MCF 10A (cell line): Measurements from ENCODE around the gene HAP1. TPM values are rescaled to one million over a fixed set of nuclear protein-coding genes. Genes with fewer than 3 reads are reported as not detected.

ENCODE experiments used
- BruUV-seq: library from RNA; stranded (reverse); fragments of 400-500 nt; replicated peaks from 2 replicates; lab custom pipeline; 2021; lab: Mats Ljungman, UMichigan
- CTCF ChIA-PET: fragments of 300-600 bp; sonication (Branson Sonifier 250); formaldehyde crosslinking; extraction: SDS; loops from one replicate; lab custom pipeline; 2021; ENCODE audit warnings: antibody characterized with exemption, inconsistent platforms; lab: Yijun Ruan, JAX
- POLR2A ChIA-PET: fragments of 300-600, 350-650 bp; sonication (Branson Sonifier 250); formaldehyde crosslinking; extraction: SDS; loops from one replicate; lab custom pipeline; 2020; ENCODE audit warnings: antibody characterized with exemption, inconsistent platforms; lab: Yijun Ruan, JAX
- DNase-seq: peaks from one replicate; pipeline ENCODE4 v3.0.0-alpha.2; 2018; ENCODE audit not compliant: unreplicated experiment
- H3K27ac Mint-ChIP-seq: one replicate; pipeline ENCODE4 v1.8.0; 2022; ENCODE audit warnings: mild to moderate bottlenecking, low read depth, mixed read lengths; ENCODE audit not compliant: unreplicated experiment
- H3K27me3 Mint-ChIP-seq: one replicate; pipeline ENCODE4 v1.8.0; 2022; ENCODE audit warnings: mixed read lengths; ENCODE audit not compliant: insufficient read depth, unreplicated experiment
- H3K36me3 Mint-ChIP-seq: one replicate; pipeline ENCODE4 v1.8.0; 2022; ENCODE audit warnings: mild to moderate bottlenecking, moderate library complexity, mixed read lengths; ENCODE audit not compliant: insufficient read depth, unreplicated experiment
- H3K4me1 Mint-ChIP-seq: one replicate; pipeline ENCODE4 v1.8.0; 2022; ENCODE audit warnings: mixed read lengths; ENCODE audit not compliant: insufficient read depth, unreplicated experiment
- H3K4me3 Mint-ChIP-seq: one replicate; pipeline ENCODE4 v1.8.0; 2022; ENCODE audit warnings: mild to moderate bottlenecking, moderate library complexity, mixed read lengths; ENCODE audit not compliant: unreplicated experiment
- H3K9me3 Mint-ChIP-seq: one replicate; pipeline ENCODE4 v1.8.0; 2022; ENCODE audit warnings: mixed read lengths; ENCODE audit not compliant: unreplicated experiment
- CTCF ChIP-seq: fragments of 200-600 bp; IDR thresholded peaks from one replicate; pipeline ENCODE4 v1.8.0; 2022; ENCODE audit warnings: antibody characterized with exemption, mild to moderate bottlenecking; ENCODE audit not compliant: unreplicated experiment
- intact Hi-C: fragments of 100-400 bp; cut with micrococcal nuclease; formaldehyde crosslinking; loops from 2 replicates; pipeline ENCODE4 v1.14.1; 2022
- total RNA-seq: library from RNA; stranded (reverse); gene quantifications from 2 replicates; pipeline ENCODE4 v1.2.3, GENCODE V29; 2022

The HAP1 gene
- total RNA-seq, 1 experiment from 2014 or later: 0.37 TPM

GRCh38 chr17:41717408-41718286, 16.8 kb downstream of the HAP1 start:
- ChIA-PET POLR2A (interaction anchor here (0.6 to 2.1 kb wide), 17 partner anchors 8 to 174 kb away, joined by 3 to 29 read pairs (median 4); partner anchors contain the start of genes EIF1, HAP1, JUP and KLHL11), CTCF (interaction anchor here (0.6 to 2.1 kb wide), 7 partner anchors 18 to 893 kb away, joined by 3 to 15 read pairs (median 4); partner anchors contain the start of gene P3H4)
- H3K9me3 Mint-ChIP-seq: no peaks in the 10 kb centered on the region
- no peak for TF ChIP-seq CTCF
- peak overlapping the region; percentile 51 for H3K4me3 Mint-ChIP-seq
- H3K36me3 Mint-ChIP-seq: no peaks in the 10 kb centered on the region
- BruUV-seq: no TSS peak
- DNase-seq: peak; percentile 78
- intact Hi-C loops: no loop called here
- H3K4me1 Mint-ChIP-seq: peaks cover 10% of the 10 kb centered on the region
- H3K27ac Mint-ChIP-seq: peak overlapping the region; percentile 66
- H3K27me3 Mint-ChIP-seq: no peaks in the 10 kb centered on the region

GRCh38 chr17:41711669-41712400, 22.6 kb downstream of the HAP1 start, which contains the start of gene GAST:
TSS of gene GAST (plus strand) at chr17:41712331. CDS start at chr17:41715437, 3,106 bp downstream.
- Mint-ChIP-seq H3K4me1 (no peaks in the 10 kb centered on the region), H3K27ac (no peak within 1 kb of the TSS)
- no TSS peak for BruUV-seq

GRCh38 chr17:41710472-41711090, 23.9 kb downstream of the HAP1 start:
- no peaks in the 10 kb centered on the region for H3K36me3 Mint-ChIP-seq
- DNase-seq: peak; percentile 29
- no peaks in the 10 kb centered on the region for H3K9me3 Mint-ChIP-seq
- POLR2A ChIA-PET: interaction anchor here (3.5 kb wide), 1 partner anchor 22 kb away, joined by 30 read pairs; the partner anchor contains the start of gene EIF1
- H3K27ac Mint-ChIP-seq: no peak overlapping the region
- TF ChIP-seq CTCF: no peak
- BruUV-seq: no TSS peak
- no peaks in the 10 kb centered on the region for H3K4me1 Mint-ChIP-seq
- intact Hi-C loops: no loop called here
- CTCF ChIA-PET: interaction anchor here (0.6 to 1.3 kb wide), 2 partner anchors 15 to 1393 kb away, joined by 3 to 5 read pairs; no protein-coding TSS in a partner anchor
- no peaks in the 10 kb centered on the region for H3K27me3 Mint-ChIP-seq
- no peak overlapping the region for H3K4me3 Mint-ChIP-seq

More at GRCh38 chr17:41711669-41712400, 22.6 kb downstream of the HAP1 start, which contains the start of gene GAST:
- Mint-ChIP-seq H3K27me3 (no peaks in the 10 kb centered on the region), H3K4me3 (no peak within 1 kb of the TSS), H3K9me3 (no peaks in the 10 kb centered on the region), H3K36me3 (no peaks in the 10 kb centered on the region)
- CTCF ChIA-PET: interaction anchor here (0.6 to 2.5 kb wide), 3 partner anchors 16 to 1422 kb away, joined by 3 to 18 read pairs (median 5); no protein-coding TSS in a partner anchor
- intact Hi-C loops: no loop called here
- POLR2A ChIA-PET: interaction anchor here (3.5 kb wide), 1 partner anchor 23 kb away, joined by 30 read pairs; the partner anchor contains the start of gene EIF1
- no peak for TF ChIP-seq CTCF
- DNase-seq: no peak
